Activated B cell treated with CpG ODN at 0.5 μM for 24 hours (primary cell): ENCODE measurements around the gene ARMH1. TPM values are rescaled to one million over a fixed set of nuclear protein-coding genes. Genes with fewer than 3 reads are reported as not detected.

ENCODE experiments used
- ATAC-seq: fragments of 200-7000 bp; cut with Tn5 transposase; one replicate; pipeline ENCODE4 v1.10.0; 2021; ENCODE audit warnings: low read depth, mild to moderate bottlenecking, moderate library complexity
- CTCF ChIA-PET: fragments of 350-600 bp; sonication (Branson Sonifier 250); formaldehyde crosslinking; loops from one replicate; lab custom pipeline; 2021; ENCODE audit warnings: antibody characterized with exemption; lab: Charles Lee
- POLR2A ChIA-PET: fragments of 350-600 bp; sonication (Branson Sonifier 250); formaldehyde crosslinking; loops from one replicate; lab custom pipeline; 2021; ENCODE audit warnings: antibody characterized with exemption; lab: Charles Lee
- DNase-seq: peaks from one replicate; pipeline ENCODE4 v3.0.0; 2022
- H3K27ac Mint-ChIP-seq: one replicate; pipeline ENCODE4 v1.8.0; 2020; ENCODE audit warnings: mixed read lengths
- H3K27me3 Mint-ChIP-seq: one replicate; pipeline ENCODE4 v1.8.0; 2021; ENCODE audit warnings: mixed read lengths
- H3K36me3 Mint-ChIP-seq: one replicate; pipeline ENCODE4 v1.8.0; 2021; ENCODE audit warnings: low read depth, mixed read lengths
- H3K4me1 Mint-ChIP-seq: one replicate; pipeline ENCODE4 v1.8.0; 2021; ENCODE audit warnings: mixed read lengths
- H3K4me3 Mint-ChIP-seq: one replicate; pipeline ENCODE4 v1.8.0; 2020; ENCODE audit warnings: mild to moderate bottlenecking, mixed read lengths
- H3K9me3 Mint-ChIP-seq: one replicate; pipeline ENCODE4 v1.8.0; 2020; ENCODE audit warnings: mixed read lengths
- intact Hi-C: fragments of 100-400 bp; cut with micrococcal nuclease; formaldehyde crosslinking; loops from one replicate; pipeline ENCODE4 v1.15.1; 2024
- total RNA-seq: library from RNA; stranded (reverse); gene quantifications from 2 replicates; pipeline ENCODE4 v1.2.3, GENCODE V29; 2022
- TF ChIP-seq, protein P1 (sequence below): fragments of 200-600 bp; IDR thresholded peaks from one replicate; pipeline ENCODE4 v1.8.0; 2022; ENCODE audit warnings: antibody characterized with exemption, mild to moderate bottlenecking

Gene ARMH1
- total RNA-seq, 1 donor from 2014 or later: 18.1 TPM

GRCh38 chr1:44652445-44653106, 21.9 kb upstream of the ARMH1 start:
- no peaks in the 10 kb centered on the region for H3K27me3 Mint-ChIP-seq
- peak; percentile 98 for ATAC-seq
- ChIA-PET POLR2A (interaction anchor here (1.0 to 2.9 kb wide), 5 partner anchors 21 to 78 kb away, joined by 3 to 23 read pairs (median 7); partner anchors contain the start of genes RNU5D-1 and TMEM53), CTCF (interaction anchor here (0.6 to 3.0 kb wide), 27 partner anchors 9 to 692 kb away, joined by 3 to 41 read pairs (median 5); partner anchors contain the start of genes ARMH1 and TMEM53)
- TF ChIP-seq, protein P1, sequence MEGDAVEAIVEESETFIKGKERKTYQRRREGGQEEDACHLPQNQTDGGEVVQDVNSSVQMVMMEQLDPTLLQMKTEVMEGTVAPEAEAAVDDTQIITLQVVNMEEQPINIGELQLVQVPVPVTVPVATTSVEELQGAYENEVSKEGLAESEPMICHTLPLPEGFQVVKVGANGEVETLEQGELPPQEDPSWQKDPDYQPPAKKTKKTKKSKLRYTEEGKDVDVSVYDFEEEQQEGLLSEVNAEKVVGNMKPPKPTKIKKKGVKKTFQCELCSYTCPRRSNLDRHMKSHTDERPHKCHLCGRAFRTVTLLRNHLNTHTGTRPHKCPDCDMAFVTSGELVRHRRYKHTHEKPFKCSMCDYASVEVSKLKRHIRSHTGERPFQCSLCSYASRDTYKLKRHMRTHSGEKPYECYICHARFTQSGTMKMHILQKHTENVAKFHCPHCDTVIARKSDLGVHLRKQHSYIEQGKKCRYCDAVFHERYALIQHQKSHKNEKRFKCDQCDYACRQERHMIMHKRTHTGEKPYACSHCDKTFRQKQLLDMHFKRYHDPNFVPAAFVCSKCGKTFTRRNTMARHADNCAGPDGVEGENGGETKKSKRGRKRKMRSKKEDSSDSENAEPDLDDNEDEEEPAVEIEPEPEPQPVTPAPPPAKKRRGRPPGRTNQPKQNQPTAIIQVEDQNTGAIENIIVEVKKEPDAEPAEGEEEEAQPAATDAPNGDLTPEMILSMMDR: peak; percentile 28
- intact Hi-C loops: loop anchor here (1.0 to 2.0 kb wide), 5 partner anchors 20 to 435 kb away; no protein-coding TSS in a partner anchor
- peak overlapping the region; percentile 73 for H3K27ac Mint-ChIP-seq
- peak; percentile 70 for DNase-seq
- no peaks in the 10 kb centered on the region for H3K9me3 Mint-ChIP-seq
- no peaks in the 10 kb centered on the region for H3K4me1 Mint-ChIP-seq
- peaks cover 60% of the 10 kb centered on the region for H3K36me3 Mint-ChIP-seq
- H3K4me3 Mint-ChIP-seq: no peak overlapping the region

DNA sequence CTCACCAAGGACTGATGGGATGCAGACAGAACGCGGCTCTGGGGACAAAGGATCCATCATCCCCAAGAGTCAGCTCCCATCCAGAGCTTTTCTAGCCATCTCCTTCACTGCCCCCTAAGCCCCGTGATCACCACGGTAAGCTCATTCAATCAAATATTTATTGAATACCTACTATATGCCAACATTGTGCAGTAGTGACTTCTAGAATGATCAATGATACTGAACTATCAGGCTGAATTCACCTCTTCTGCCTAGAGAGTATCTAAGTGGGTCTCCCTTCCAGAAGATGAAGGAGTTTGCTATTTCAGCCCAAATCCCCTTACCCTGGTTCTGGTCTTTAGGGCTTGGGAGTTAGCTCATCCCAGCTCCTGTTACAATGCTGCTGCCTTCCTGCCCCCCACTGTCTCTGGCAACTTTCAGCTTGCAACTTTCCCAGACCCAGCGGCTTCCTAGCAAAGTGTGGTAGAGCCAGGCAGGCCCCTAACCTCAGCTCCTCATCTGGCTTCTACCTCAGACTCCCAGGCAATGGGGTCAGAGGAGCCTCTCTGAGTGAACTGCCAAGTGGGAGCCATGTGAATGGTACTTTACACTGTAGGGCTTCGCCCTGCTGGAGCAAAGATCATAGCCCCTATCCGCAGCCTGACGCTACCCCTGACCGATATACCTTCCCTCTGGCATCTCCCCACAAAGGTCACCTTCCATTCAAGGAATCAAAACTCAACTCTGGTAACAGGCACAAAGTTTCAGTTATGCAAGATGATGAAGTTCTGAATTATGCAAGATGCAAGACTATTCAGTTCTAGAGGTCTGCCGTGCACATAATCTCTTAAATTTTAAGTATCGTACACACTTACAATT, 21.2 kb upstream of the ARMH1 start:
- ATAC-seq: no peak

GRCh38 chr1:44654621-44655187, 19.8 kb upstream of the ARMH1 start:
- Mint-ChIP-seq H3K4me1 (no peaks in the 10 kb centered on the region), H3K4me3 (no peak overlapping the region), H3K36me3 (peaks cover 38% of the 10 kb centered on the region), H3K9me3 (no peaks in the 10 kb centered on the region), H3K27ac (no peak overlapping the region), H3K27me3 (no peaks in the 10 kb centered on the region)
- ATAC-seq (no peak), DNase-seq (no peak)
- CTCF ChIA-PET: no interaction called here
- intact Hi-C loops: no loop called here
- TF ChIP-seq, protein P1: no peak
- POLR2A ChIA-PET: no interaction called here

More for the DNA sequence above, 21.2 kb upstream of the ARMH1 start:
- Mint-ChIP-seq H3K9me3 (no peaks in the 10 kb centered on the region), H3K4me1 (no peaks in the 10 kb centered on the region), H3K27ac (peak overlapping the region; percentile 16), H3K36me3 (peaks cover 52% of the 10 kb centered on the region), H3K4me3 (no peak overlapping the region), H3K27me3 (no peaks in the 10 kb centered on the region)
- TF ChIP-seq, protein P1: no peak
- POLR2A ChIA-PET: interaction anchor here (1.0 to 2.9 kb wide), 5 partner anchors 20 to 78 kb away, joined by 3 to 23 read pairs (median 7); partner anchors contain the start of genes RNU5D-1 and TMEM53
- intact Hi-C loops: loop anchor here (1.0 to 2.0 kb wide), 5 partner anchors 21 to 436 kb away; no protein-coding TSS in a partner anchor
- CTCF ChIA-PET: interaction anchor here (0.6 to 3.0 kb wide), 24 partner anchors 11 to 691 kb away, joined by 3 to 41 read pairs (median 6); partner anchors contain the start of genes ARMH1 and TMEM53
- no peak for DNase-seq

DNA sequence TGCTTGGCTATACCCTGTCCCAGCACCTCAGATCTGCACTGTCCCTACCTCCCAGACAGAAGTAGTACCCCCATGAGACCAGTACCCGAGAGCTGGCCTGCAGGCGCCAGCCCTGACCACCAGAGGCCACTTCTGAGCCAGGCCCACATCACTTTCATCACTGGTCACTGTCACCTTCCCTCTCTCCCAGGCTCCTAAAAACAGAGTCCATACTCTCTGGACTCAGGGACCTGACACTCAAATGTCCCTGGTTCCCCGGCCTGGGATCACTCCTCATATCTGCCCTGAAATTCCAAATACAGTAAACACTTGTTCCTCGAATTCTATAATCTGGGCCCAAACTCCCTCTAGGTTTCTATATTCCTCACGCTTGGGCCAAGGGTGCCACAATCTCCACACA, 18.9 kb upstream of the ARMH1 start:
- Mint-ChIP-seq H3K4me3 (no peak overlapping the region), H3K36me3 (peaks cover 29% of the 10 kb centered on the region), H3K9me3 (no peaks in the 10 kb centered on the region), H3K4me1 (no peaks in the 10 kb centered on the region), H3K27ac (no peak overlapping the region), H3K27me3 (no peaks in the 10 kb centered on the region)
- no peak for DNase-seq
- TF ChIP-seq, protein P1: no peak
- intact Hi-C loops: no loop called here
- ChIA-PET POLR2A (interaction anchor here (0.6 to 1.0 kb wide), 3 partner anchors 23 to 66 kb away, joined by 3 to 4 read pairs (median 3); no protein-coding TSS in a partner anchor), CTCF (interaction anchor here (1.0 kb wide), 1 partner anchor 23 kb away, joined by 3 read pairs; no protein-coding TSS in a partner anchor)
- ATAC-seq: no peak
